Thyroid gland (tissue), 4 donors: ENCODE data around the gene DKC1.

Experiments
- CTCF ChIP-seq, 6 experiments: fragments of 200-600 bp in 3 of 6; fragments of 450-650 bp in 3 of 6; sonication (generic) in 3 of 6; IDR thresholded peaks; one replicate each; pipeline ENCODE4 v1.5.1; 2016 to 2019; ENCODE audit warnings: antibody characterized with exemption in 6 of 6, mild to moderate bottlenecking in 2 of 6, inconsistent platforms in 1 of 6, moderate library complexity in 1 of 6
- POLR2A ChIP-seq, 2 donors: fragments of 450-650 bp; IDR thresholded peaks; one replicate each; pipeline ENCODE4 v1.6.1; 2017; ENCODE audit warnings: antibody characterized with exemption in 2 of 2, mild to moderate bottlenecking in 2 of 2, moderate library complexity in 1 of 2

GRCh38 chrX:154751669-154752271 is 10.9 kb upstream of the DKC1 start:
- TF ChIP-seq POLR2A (IDR thresholded peaks at IDR 0.05): no peak
- TF ChIP-seq CTCF (IDR thresholded peaks at IDR 0.05): no peak
